Testis (tissue), 3 donors: ENCODE data around the gene MAN1B1. TPM values are rescaled to one million over a fixed set of nuclear protein-coding genes. Genes with fewer than 3 reads are reported as not detected.

ENCODE experiments used
- DNase-seq: peaks from one replicate; pipeline ENCODE4 v3.0.0-alpha.2; 2019
- H3K27ac ChIP-seq, 2 donors: fragments of 200-600 bp; sonication (generic); one replicate each; pipeline ENCODE4 v1.5.1; 2019
- H3K27me3 ChIP-seq: fragments of 200-600 bp; sonication (generic); one replicate; pipeline ENCODE4 v1.5.1; 2019
- H3K36me3 ChIP-seq: fragments of 200-600 bp; sonication (generic); one replicate; pipeline ENCODE4 v1.5.1; 2017; ENCODE audit warnings: low read depth; ENCODE audit errors: missing control alignments
- H3K4me1 ChIP-seq: fragments of 200-600 bp; sonication (generic); one replicate; pipeline ENCODE4 v1.5.1; 2019
- H3K4me3 ChIP-seq, 2 donors: fragments of 200-600 bp; sonication (generic); one replicate each; pipeline ENCODE4 v1.5.1; 2017 to 2019
- H3K9me3 ChIP-seq: fragments of 200-600 bp; sonication (generic); one replicate; pipeline ENCODE4 v1.5.1; 2017
- CTCF ChIP-seq, 3 experiments: fragments of 450-650 bp in 2 of 3; fragments of 200-600 bp in 1 of 3; sonication (generic) in 1 of 3; IDR thresholded peaks; one replicate each; pipeline ENCODE4 v1.5.1; 2016 to 2019; ENCODE audit warnings: antibody characterized with exemption in 3 of 3, mild to moderate bottlenecking in 2 of 3, moderate library complexity in 1 of 3
- POLR2A ChIP-seq: fragments of 450-650 bp; IDR thresholded peaks from one replicate; pipeline ENCODE4 v1.6.1; 2017; ENCODE audit warnings: antibody characterized with exemption, mild to moderate bottlenecking, moderate library complexity
- WGBS, 2 donors: methylation state at CpG; one replicate each; pipeline ENCODE4 v1.1.5; 2018; 5-methylcytosine and 5-hydroxymethylcytosine counted together
- intact Hi-C: fragments of 100-400 bp; cut with DNase I; formaldehyde crosslinking; loops from one replicate; pipeline ENCODE4 v1.15.1; 2023; ENCODE audit warnings: low total_unique reads
- polyA plus RNA-seq: library from polyadenylated mRNA; stranded (reverse); fragments of 350-450 nt; fragmentation: Illumina TruSeq; extraction: RNeasy Lipid Tissue Mini Kit (QIAGEN cat#74804); gene quantifications from one replicate; pipeline ENCODE4 v1.2.3, GENCODE V29; 2014; ENCODE audit warnings: low read depth, low replicate concordance; ENCODE audit not compliant: insufficient read depth
- total RNA-seq, 2 donors: library from RNA; depleted of rRNA; stranded (reverse); fragments of >200 nt; gene quantifications; one replicate each; pipeline ENCODE4 v1.2.3, GENCODE V29; 2016

Gene MAN1B1
- total and polyA plus RNA-seq, 3 donors from 2014 or later, result 62.2 to 124 (median 122) TPM

DNA sequence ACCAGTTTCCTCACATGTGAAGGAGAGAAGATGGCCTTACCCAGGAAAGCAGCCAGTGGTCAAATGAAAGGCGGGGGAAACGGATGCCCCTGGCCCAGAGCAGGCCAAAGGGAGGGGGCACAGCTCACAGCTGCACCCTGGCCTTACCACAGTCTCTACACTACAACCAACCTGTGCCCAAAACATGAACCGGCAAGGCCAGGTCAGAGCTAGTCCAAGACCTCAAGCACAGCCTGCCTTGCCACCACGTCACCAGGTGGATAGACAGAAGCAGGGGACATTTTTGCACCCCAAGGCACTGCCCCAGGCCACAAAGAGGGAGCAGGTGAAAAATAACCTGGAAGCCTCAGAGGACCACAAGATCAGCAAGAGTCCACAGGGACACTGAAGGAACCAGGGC, 56.7 kb downstream of the MAN1B1 start:
- Histone ChIP-seq H3K9me3 (no peaks in the 10 kb centered on the region), H3K36me3 (no peaks in the 10 kb centered on the region), H3K27me3 (no peaks in the 10 kb centered on the region), H3K4me1 (no peaks in the 10 kb centered on the region), H3K27ac (no peak overlapping the region), H3K4me3 (no peak overlapping the region)
- no peak for DNase-seq
- TF ChIP-seq POLR2A (no peak), CTCF (IDR thresholded peaks at IDR 0.05) (no peak)
- 65 to 78% methylated on average over 4 of the region's 4 CpGs for WGBS, 2 donors
- intact Hi-C loops, result no loop called here

GRCh38 chr9:137145731-137146526, 59.1 kb downstream of the MAN1B1 start:
- Histone ChIP-seq H3K27ac (no peak overlapping the region), H3K27me3 (no peaks in the 10 kb centered on the region)

GRCh38 chr9:137146527-137146918, 59.7 kb downstream of the MAN1B1 start:
- Histone ChIP-seq H3K4me1 (no peaks in the 10 kb centered on the region), H3K36me3 (no peaks in the 10 kb centered on the region), H3K27ac (no peak overlapping the region), H3K27me3 (no peaks in the 10 kb centered on the region), H3K9me3 (no peaks in the 10 kb centered on the region), H3K4me3 (no peak overlapping the region)
- DNase-seq, result no peak
- intact Hi-C loops, result no loop called here
- TF ChIP-seq CTCF (IDR thresholded peaks at IDR 0.05) (no peak), POLR2A (no peak)
- WGBS, 2 donors, result 68 to 74% methylated on average over 3 to 9 of the region's 9 CpGs

More at GRCh38 chr9:137145731-137146526, 59.1 kb downstream of the MAN1B1 start:
- H3K36me3 ChIP-seq, result no peaks in the 10 kb centered on the region
- 62 to 65% methylated on average over 25 to 48 of the region's 49 CpGs for WGBS, 2 donors
- no peaks in the 10 kb centered on the region for H3K9me3 ChIP-seq
- DNase-seq, result no peak
- H3K4me1 ChIP-seq, result no peaks in the 10 kb centered on the region
- intact Hi-C loops, result no loop called here
- H3K4me3 ChIP-seq, result no peak overlapping the region
- TF ChIP-seq CTCF (IDR thresholded peaks at IDR 0.05) (no peak), POLR2A (no peak)

DNA sequence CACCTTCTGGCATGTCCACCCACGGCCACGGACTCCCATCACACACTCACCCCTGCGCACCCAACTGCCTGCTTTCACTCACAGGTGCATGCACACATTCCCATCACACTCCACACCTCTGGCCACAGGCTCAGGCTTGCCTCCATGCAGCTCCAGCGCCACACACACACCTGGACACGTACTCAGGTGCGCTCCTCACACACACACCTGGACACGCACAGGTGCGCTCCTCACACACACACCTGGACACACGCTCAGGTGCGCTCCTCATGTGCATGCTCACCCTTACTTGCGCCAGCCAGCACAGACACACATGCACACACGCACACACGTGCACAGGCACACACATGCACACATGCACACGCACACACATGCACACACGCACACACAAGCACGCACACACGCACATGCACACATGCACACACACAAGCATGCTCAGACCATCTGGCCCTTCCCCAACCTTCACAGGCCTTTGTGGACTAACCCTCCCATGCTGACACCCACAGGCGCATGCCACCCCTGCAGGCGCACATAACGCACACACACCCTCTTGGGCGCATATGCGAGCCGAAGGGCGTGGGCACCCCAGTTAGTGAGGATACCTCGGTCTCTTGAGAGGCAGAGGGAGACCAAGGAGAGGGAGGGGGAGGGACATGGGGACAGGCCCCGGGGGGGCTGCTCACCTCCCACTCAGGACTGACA, 60.5 kb downstream of the MAN1B1 start:
- no peaks in the 10 kb centered on the region for H3K27me3 ChIP-seq
- no peak overlapping the region for H3K27ac ChIP-seq
- WGBS, 2 donors, result 82 to 89% methylated on average over 23 to 26 of the region's 26 CpGs
- H3K4me1 ChIP-seq, result no peaks in the 10 kb centered on the region
- DNase-seq, result no peak
- H3K4me3 ChIP-seq, result no peak overlapping the region
- intact Hi-C loops, result no loop called here
- TF ChIP-seq POLR2A, result no peak
- no peak for TF ChIP-seq CTCF (IDR thresholded peaks at IDR 0.05)
- no peaks in the 10 kb centered on the region for H3K36me3 ChIP-seq
- H3K9me3 ChIP-seq, result no peaks in the 10 kb centered on the region
